GM12891 (cell line): ENCODE results near the gene FBXL13.

ENCODE experiments used
- POLR2A ChIP-seq: IDR thresholded peaks from 2 replicates; pipeline ENCODE4 v1.6.1; 2011; ENCODE audit warnings: low read depth, low read length, control low read depth
- POLR2AphosphoS5 ChIP-seq: IDR thresholded peaks from 2 replicates; pipeline ENCODE4 v1.6.1; 2011; ENCODE audit warnings: low read depth, low read length, control low read depth
- SPI1 ChIP-seq: IDR thresholded peaks from 2 replicates; pipeline ENCODE4 v1.6.1; 2011; ENCODE audit warnings: low read depth, low read length, control low read depth
- TAF1 ChIP-seq: IDR thresholded peaks from 2 replicates; pipeline ENCODE4 v1.6.1; 2011; ENCODE audit warnings: low read depth, low read length, control low read depth

DNA sequence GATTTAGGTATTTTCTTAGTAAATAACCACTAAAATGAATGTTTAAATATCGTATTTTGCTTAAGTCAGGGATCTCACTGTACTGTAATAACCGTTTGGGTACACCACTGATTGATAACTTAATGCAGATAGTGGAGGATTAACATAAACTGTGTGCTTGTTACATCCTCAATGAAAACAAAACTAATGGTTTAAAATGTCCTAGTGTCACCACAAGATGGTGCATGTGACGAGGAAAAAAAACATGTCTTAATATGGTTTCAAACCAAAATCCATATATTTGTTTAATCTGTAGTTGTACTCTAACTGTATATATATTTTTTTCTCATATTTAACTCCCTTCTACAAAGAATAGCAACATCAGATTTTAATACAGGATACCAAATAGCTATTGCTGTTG is 19.5 kb upstream of the FBXL13 start:
- TF ChIP-seq POLR2A (no peak), SPI1 (no peak), POLR2AphosphoS5 (no peak), TAF1 (no peak)
